Trophoblast cell (in vitro differentiated cells and primary cell): ENCODE measurements around the gene CDYL.
A peak's percentile ranks its signal among the peaks of the same experiment; 100 is the strongest.

ENCODE experiments used
- DNase-seq, 2 donors: peaks; one replicate each; pipeline ENCODE4 v3.0.0-alpha.2; 2016
- H2AFZ ChIP-seq: 2 replicates; pipeline ENCODE4 v1.6.1; 2013; ENCODE audit warnings: low read length, moderate library complexity, mild to moderate bottlenecking; ENCODE audit not compliant: insufficient read depth, poor library complexity
- H2AK5ac ChIP-seq: 2 replicates; pipeline ENCODE4 v1.6.1; 2013; ENCODE audit warnings: mild to moderate bottlenecking, low read length
- H2BK120ac ChIP-seq: 2 replicates; pipeline ENCODE4 v1.6.1; 2013; ENCODE audit warnings: low read length, mild to moderate bottlenecking, moderate library complexity; ENCODE audit not compliant: insufficient read depth, poor library complexity
- H2BK12ac ChIP-seq: 2 replicates; pipeline ENCODE4 v1.6.1; 2013; ENCODE audit warnings: mild to moderate bottlenecking, low read length, moderate library complexity
- H2BK5ac ChIP-seq: 2 replicates; pipeline ENCODE4 v1.6.1; 2013; ENCODE audit warnings: low read length, low read depth, moderate library complexity, mild to moderate bottlenecking; ENCODE audit not compliant: poor library complexity
- H3K14ac ChIP-seq: 2 replicates; pipeline ENCODE4 v1.6.1; 2013; ENCODE audit warnings: mild to moderate bottlenecking, low read length
- H3K18ac ChIP-seq: 2 replicates; pipeline ENCODE4 v1.6.1; 2013; ENCODE audit warnings: mild to moderate bottlenecking, low read length
- H3K23ac ChIP-seq: 2 replicates; pipeline ENCODE4 v1.6.1; 2013; ENCODE audit warnings: low read length
- H3K27ac ChIP-seq: 2 replicates; pipeline ENCODE4 v1.5.1; 2013; ENCODE audit warnings: low read depth, mild to moderate bottlenecking, inconsistent platforms, low read length, moderate library complexity
- H3K27me3 ChIP-seq: 2 replicates; pipeline ENCODE4 v1.6.1; 2013; ENCODE audit warnings: inconsistent platforms, mild to moderate bottlenecking, low read length, moderate library complexity; ENCODE audit not compliant: insufficient read depth
- H3K36me3 ChIP-seq, 2 experiments: 1 replicate in 1 of 2; 2 replicates in 1 of 2; pipeline ENCODE4 v1.6.1; 2013; ENCODE audit warnings: low read length in 2 of 2, mild to moderate bottlenecking in 2 of 2, moderate library complexity in 1 of 2; ENCODE audit not compliant: insufficient read depth in 2 of 2, control insufficient read depth in 1 of 2
- H3K4ac ChIP-seq: 2 replicates; pipeline ENCODE4 v1.6.1; 2013; ENCODE audit warnings: low read depth, mild to moderate bottlenecking, low read length, moderate library complexity
- H3K4me1 ChIP-seq, 2 experiments: 1 replicate in 1 of 2; 2 replicates in 1 of 2; pipeline ENCODE4 v1.6.1; 2013; ENCODE audit warnings: low read length in 2 of 2, mild to moderate bottlenecking in 2 of 2, moderate library complexity in 1 of 2; ENCODE audit not compliant: insufficient read depth in 2 of 2, control insufficient read depth in 1 of 2
- H3K4me2 ChIP-seq: 2 replicates; pipeline ENCODE4 v1.6.1; 2013; ENCODE audit warnings: inconsistent platforms, mild to moderate bottlenecking, low read length, moderate library complexity
- H3K4me3 ChIP-seq: 2 replicates; pipeline ENCODE4 v1.5.1; 2013; ENCODE audit warnings: mild to moderate bottlenecking, low read depth, low read length, inconsistent platforms
- H3K79me1 ChIP-seq: one replicate; pipeline ENCODE4 v1.6.1; 2013; ENCODE audit warnings: low read length
- H3K79me2 ChIP-seq: 2 replicates; pipeline ENCODE4 v1.6.1; 2013; ENCODE audit warnings: low read length, mild to moderate bottlenecking; ENCODE audit not compliant: control insufficient read depth, insufficient read depth, poor library complexity
- H3K9ac ChIP-seq: 2 replicates; pipeline ENCODE4 v1.6.1; 2013; ENCODE audit warnings: mild to moderate bottlenecking, low read length
- H3K9me3 ChIP-seq: 2 replicates; pipeline ENCODE4 v1.6.1; 2013; ENCODE audit warnings: low read depth, mild to moderate bottlenecking, control low read depth, inconsistent platforms, low read length; ENCODE audit not compliant: insufficient read depth
- H4K12ac ChIP-seq: 2 replicates; pipeline ENCODE4 v1.6.1; 2013; ENCODE audit warnings: low read depth, mild to moderate bottlenecking, low read length, moderate library complexity
- H4K8ac ChIP-seq: 2 replicates; pipeline ENCODE4 v1.6.1; 2013; ENCODE audit warnings: low read depth, mild to moderate bottlenecking, low read length, moderate library complexity
- H4K91ac ChIP-seq: one replicate; pipeline ENCODE4 v1.6.1; 2013; ENCODE audit warnings: low read depth, mild to moderate bottlenecking, low read length, moderate library complexity
- WGBS: extraction: QIAGEN DNeasy Blood & Tissue Kit; methylation state at CpG from one replicate; pipeline ENCODE4 v1.1.7; 2013; ENCODE audit warnings: missing lambda C conversion rate; ENCODE audit not compliant: insufficient read length, insufficient coverage; ENCODE audit errors: extremely low coverage; 5-methylcytosine and 5-hydroxymethylcytosine counted together

The CDYL gene

GRCh38 chr6:4936681-4937041 is 160.5 kb downstream of the CDYL start:
- peak in 1 of 2 donors; percentile 67 for DNase-seq
- H3K27me3 ChIP-seq = no peaks in the 10 kb centered on the region
- H3K27ac ChIP-seq = no peak overlapping the region
- no CpG with 5 or more reads among the region's 4 CpGs for WGBS
- no peak overlapping the region for H4K8ac ChIP-seq
- H3K14ac ChIP-seq = no peak overlapping the region
- peaks cover 5% of the 10 kb centered on the region for H3K79me2 ChIP-seq
- H4K91ac ChIP-seq = no peak overlapping the region
- no peak overlapping the region for H2BK120ac ChIP-seq
- no peak overlapping the region for H2AK5ac ChIP-seq
- H3K9ac ChIP-seq = no peak overlapping the region
- H3K18ac ChIP-seq = no peak overlapping the region
- H2BK12ac ChIP-seq = no peak overlapping the region
- no peak overlapping the region for H3K4me3 ChIP-seq
- peaks cover 11 to 14% of the 10 kb centered on the region in 2 experiments for H3K36me3 ChIP-seq
- H2BK5ac ChIP-seq = no peak overlapping the region
- peaks cover 2% of the 10 kb centered on the region for H3K79me1 ChIP-seq
- no peaks in the 10 kb centered on the region for H3K9me3 ChIP-seq
- H4K12ac ChIP-seq = no peak overlapping the region
- H3K4ac ChIP-seq = no peak overlapping the region
- H3K4me1 ChIP-seq = peaks cover 27 to 34% of the 10 kb centered on the region in 2 experiments
- H2AFZ ChIP-seq = no peak overlapping the region
- H3K23ac ChIP-seq = no peak overlapping the region
- no peak overlapping the region for H3K4me2 ChIP-seq

DNA sequence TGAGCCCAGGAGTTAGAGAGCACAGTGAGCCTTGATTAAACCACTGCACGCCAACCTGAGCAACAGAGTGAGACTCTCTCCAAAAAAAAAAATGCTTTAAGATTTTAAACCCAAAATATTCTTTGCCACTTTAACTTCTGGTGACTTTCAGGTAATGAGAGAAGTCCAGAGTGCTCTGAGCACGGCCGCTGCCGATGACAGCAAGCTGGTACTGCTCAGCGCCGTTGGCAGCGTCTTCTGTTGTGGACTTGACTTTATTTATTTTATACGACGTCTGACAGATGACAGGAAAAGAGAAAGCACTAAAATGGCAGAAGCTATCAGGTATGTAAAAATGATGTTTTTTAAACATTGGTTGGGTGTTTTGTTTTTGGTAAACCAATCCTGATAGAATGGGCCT is 161.2 kb downstream of the CDYL start:
- no peak overlapping the region for H4K8ac ChIP-seq
- no peaks in the 10 kb centered on the region for H3K9me3 ChIP-seq
- no peak overlapping the region for H3K4me2 ChIP-seq
- no peak overlapping the region for H2BK120ac ChIP-seq
- H3K4me3 ChIP-seq = no peak overlapping the region
- no peak overlapping the region for H2BK5ac ChIP-seq
- no peaks in the 10 kb centered on the region for H3K27me3 ChIP-seq
- no peak overlapping the region for H2BK12ac ChIP-seq
- H2AK5ac ChIP-seq = no peak overlapping the region
- peaks cover 2% of the 10 kb centered on the region for H3K79me1 ChIP-seq
- H4K12ac ChIP-seq = no peak overlapping the region
- no peak overlapping the region for H3K4ac ChIP-seq
- no peak overlapping the region for H3K9ac ChIP-seq
- H3K36me3 ChIP-seq = peaks cover 11 to 14% of the 10 kb centered on the region in 2 experiments
- no peak overlapping the region for H3K27ac ChIP-seq
- WGBS = no CpG with 5 or more reads among the region's 9 CpGs
- H3K79me2 ChIP-seq = peaks cover 2% of the 10 kb centered on the region
- H3K14ac ChIP-seq = no peak overlapping the region
- H2AFZ ChIP-seq = no peak overlapping the region
- no peak overlapping the region for H3K23ac ChIP-seq
- peaks cover 20 to 27% of the 10 kb centered on the region in 2 experiments for H3K4me1 ChIP-seq
- H4K91ac ChIP-seq = no peak overlapping the region
- H3K18ac ChIP-seq = no peak overlapping the region
- DNase-seq = no peak

DNA sequence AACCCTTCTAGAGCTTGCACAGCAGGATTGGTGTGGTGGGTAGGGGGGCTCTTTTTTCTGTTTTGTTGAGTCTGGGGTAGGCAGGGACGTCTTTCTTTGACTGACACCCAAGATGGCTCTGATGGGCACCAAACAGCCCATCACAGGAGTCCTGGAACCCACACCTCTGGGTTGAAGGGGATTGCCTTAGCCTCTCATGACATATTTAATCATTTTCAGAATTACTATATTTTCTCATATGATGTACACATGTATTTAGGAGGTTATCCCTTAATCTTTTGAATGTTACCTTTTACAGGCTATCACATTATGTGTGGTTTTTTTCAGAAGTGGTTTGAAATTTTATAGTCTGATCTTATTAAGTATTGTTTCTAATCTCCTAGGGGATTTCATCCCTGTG is 163.0 kb downstream of the CDYL start:
- Histone ChIP-seq H4K8ac (no peak overlapping the region), H4K91ac (no peak overlapping the region), H3K79me1 (peaks cover 5% of the 10 kb centered on the region), H2BK12ac (no peak overlapping the region), H2AK5ac (no peak overlapping the region), H3K27me3 (no peaks in the 10 kb centered on the region), H3K18ac (no peak overlapping the region), H3K4ac (no peak overlapping the region), H3K4me2 (no peak overlapping the region), H3K23ac (no peak overlapping the region), H3K9me3 (peaks cover 2% of the 10 kb centered on the region), H3K36me3 (peaks cover 14 to 16% of the 10 kb centered on the region in 2 experiments), H3K9ac (no peak overlapping the region), H4K12ac (no peak overlapping the region), H2BK120ac (no peak overlapping the region), H3K4me3 (no peak overlapping the region), H3K14ac (no peak overlapping the region), H3K27ac (no peak overlapping the region), H3K4me1 (peaks cover 17 to 26% of the 10 kb centered on the region in 2 experiments), H2AFZ (no peak overlapping the region), H2BK5ac (no peak overlapping the region), H3K79me2 (no peaks in the 10 kb centered on the region)
- no CpG with 5 or more reads among the region's 1 CpG for WGBS
- DNase-seq = no peak

DNA sequence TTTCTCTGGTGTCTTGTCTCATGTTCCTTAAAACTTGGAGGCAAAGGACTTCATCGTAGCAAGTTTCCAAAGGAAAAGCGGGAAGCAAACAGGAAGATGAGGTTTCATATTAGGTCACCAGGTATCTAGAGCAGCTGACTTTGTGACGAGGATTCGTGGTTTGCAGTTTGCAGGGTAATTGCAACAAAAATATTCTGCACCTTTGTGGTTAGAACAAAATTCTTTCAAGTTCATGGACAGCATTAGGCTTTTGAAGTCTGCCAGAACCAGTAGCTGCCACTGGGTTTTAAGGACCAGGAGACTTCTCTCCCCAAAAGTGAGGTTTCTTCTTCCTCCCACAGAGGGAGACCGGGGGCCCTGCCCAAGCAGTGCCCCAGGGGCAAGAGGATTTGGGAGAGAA is 164.2 kb downstream of the CDYL start:
- no peak overlapping the region for H3K9ac ChIP-seq
- DNase-seq = no peak
- H3K14ac ChIP-seq = peak overlapping the region; percentile 9
- no peak overlapping the region for H4K12ac ChIP-seq
- no peak overlapping the region for H2AK5ac ChIP-seq
- no peak overlapping the region for H3K27ac ChIP-seq
- peak overlapping the region; percentile 25 for H3K4ac ChIP-seq
- no peak overlapping the region for H3K23ac ChIP-seq
- H4K91ac ChIP-seq = no peak overlapping the region
- H3K4me2 ChIP-seq = no peak overlapping the region
- peak overlapping the region; percentile 9 for H3K18ac ChIP-seq
- H2BK120ac ChIP-seq = no peak overlapping the region
- H2BK5ac ChIP-seq = no peak overlapping the region
- no peaks in the 10 kb centered on the region for H3K79me2 ChIP-seq
- H2AFZ ChIP-seq = no peak overlapping the region
- H3K4me1 ChIP-seq = peaks cover 17 to 26% of the 10 kb centered on the region in 2 experiments
- no CpG with 5 or more reads among the region's 5 CpGs for WGBS
- no peak overlapping the region for H2BK12ac ChIP-seq
- no peaks in the 10 kb centered on the region for H3K27me3 ChIP-seq
- peak overlapping the region; percentile 32 for H4K8ac ChIP-seq
- H3K9me3 ChIP-seq = peaks cover 2% of the 10 kb centered on the region
- H3K79me1 ChIP-seq = peaks cover 5% of the 10 kb centered on the region
- no peak overlapping the region for H3K4me3 ChIP-seq
- peaks cover 22 to 23% of the 10 kb centered on the region in 2 experiments for H3K36me3 ChIP-seq
